Mesendoderm (in vitro differentiated cells): Measurements from ENCODE around the gene BNIPL.

Experiments
- DNase-seq: peaks from one replicate; pipeline ENCODE4 v3.0.0; 2013
- H2AK5ac ChIP-seq: 2 replicates; pipeline ENCODE4 v1.6.1; 2013; ENCODE audit warnings: low read length, inconsistent platforms
- H2BK120ac ChIP-seq: 2 replicates; pipeline ENCODE4 v1.6.1; 2013; ENCODE audit warnings: low read depth, mild to moderate bottlenecking, low read length, moderate library complexity, mixed read lengths
- H2BK15ac ChIP-seq: replicated peaks from 2 replicates; pipeline ENCODE4 v1.6.1; 2013; ENCODE audit warnings: low read depth, mild to moderate bottlenecking, moderate library complexity
- H2BK5ac ChIP-seq: 2 replicates; pipeline ENCODE4 v1.6.1; 2013; ENCODE audit warnings: low read length, inconsistent platforms
- H3K18ac ChIP-seq: 2 replicates; pipeline ENCODE4 v1.6.1; 2013; ENCODE audit warnings: mild to moderate bottlenecking, low read length, mixed read lengths
- H3K23ac ChIP-seq: one replicate; pipeline ENCODE4 v1.6.1; 2013; ENCODE audit warnings: low read length
- H3K27ac ChIP-seq: 2 replicates; pipeline ENCODE4 v1.5.1; 2013; ENCODE audit warnings: low read depth, mild to moderate bottlenecking, inconsistent platforms, low read length, moderate library complexity
- H3K27me3 ChIP-seq: 2 replicates; pipeline ENCODE4 v1.6.1; 2013; ENCODE audit warnings: low read length, control low read depth, mild to moderate bottlenecking, inconsistent platforms; ENCODE audit not compliant: insufficient read depth, poor library complexity
- H3K36me3 ChIP-seq: 2 replicates; pipeline ENCODE4 v1.6.1; 2013; ENCODE audit warnings: low read length, inconsistent platforms; ENCODE audit not compliant: control insufficient read depth, insufficient read depth
- H3K4ac ChIP-seq: one replicate; pipeline ENCODE4 v1.6.1; 2013; ENCODE audit warnings: low read depth, mild to moderate bottlenecking, low read length, moderate library complexity
- H3K4me1 ChIP-seq: 2 replicates; pipeline ENCODE4 v1.6.1; 2013; ENCODE audit warnings: low read depth, low read length, inconsistent platforms; ENCODE audit not compliant: control insufficient read depth
- H3K4me2 ChIP-seq: 2 replicates; pipeline ENCODE4 v1.6.1; 2013; ENCODE audit warnings: low read length
- H3K4me3 ChIP-seq: 2 replicates; pipeline ENCODE4 v1.5.1; 2013; ENCODE audit warnings: mild to moderate bottlenecking, low read length
- H3K56ac ChIP-seq: one replicate; pipeline ENCODE4 v1.6.1; 2013; ENCODE audit warnings: low read length
- H3K79me1 ChIP-seq: 2 replicates; pipeline ENCODE4 v1.6.1; 2013; ENCODE audit warnings: low read length, inconsistent platforms
- H3K79me2 ChIP-seq: 2 replicates; pipeline ENCODE4 v1.6.1; 2013; ENCODE audit warnings: mild to moderate bottlenecking, low read length; ENCODE audit not compliant: control insufficient read depth, insufficient read depth
- H3K9ac ChIP-seq: 2 replicates; pipeline ENCODE4 v1.6.1; 2013; ENCODE audit warnings: low read length, inconsistent platforms
- H4K5ac ChIP-seq: one replicate; pipeline ENCODE4 v1.6.1; 2013; ENCODE audit warnings: low read length
- H4K8ac ChIP-seq: one replicate; pipeline ENCODE4 v1.6.1; 2013; ENCODE audit warnings: low read depth, mild to moderate bottlenecking, control low read depth, low read length, moderate library complexity
- WGBS: extraction: QIAGEN DNeasy Blood & Tissue Kit; methylation state at CpG from one replicate; pipeline ENCODE4 v1.1.7; 2013; ENCODE audit warnings: low lambda C conversion rate, missing lambda C conversion rate; ENCODE audit not compliant: insufficient coverage; ENCODE audit errors: extremely low coverage; 5-methylcytosine and 5-hydroxymethylcytosine counted together

Gene BNIPL

DNA sequence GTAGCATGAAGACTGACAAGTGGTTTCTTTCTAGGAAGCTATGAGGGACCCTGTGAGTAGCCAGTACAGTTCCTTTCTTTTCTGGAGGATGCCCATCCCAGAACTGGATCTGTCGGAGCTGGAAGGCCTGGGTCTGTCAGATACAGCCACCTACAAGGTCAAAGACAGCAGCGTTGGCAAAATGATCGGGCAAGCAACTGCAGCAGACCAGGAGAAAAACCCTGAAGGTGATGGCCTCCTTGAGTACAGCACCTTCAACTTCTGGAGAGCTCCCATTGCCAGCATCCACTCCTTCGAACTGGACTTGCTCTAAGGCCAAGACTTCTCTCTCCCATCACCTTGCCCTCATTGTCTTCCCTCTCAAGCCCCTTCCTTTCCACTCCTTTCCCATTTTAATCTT is 30.8 kb downstream of the BNIPL start:
- H3K4me2 ChIP-seq: no peak overlapping the region
- no peak overlapping the region for H3K27ac ChIP-seq
- no peak overlapping the region for H2BK15ac ChIP-seq
- H3K9ac ChIP-seq: no peak overlapping the region
- peaks cover 8% of the 10 kb centered on the region for H3K79me1 ChIP-seq
- no peak overlapping the region for H3K4me3 ChIP-seq
- H3K23ac ChIP-seq: no peak overlapping the region
- H3K27me3 ChIP-seq: no peaks in the 10 kb centered on the region
- no peak for DNase-seq
- no peak overlapping the region for H3K4ac ChIP-seq
- no peak overlapping the region for H2AK5ac ChIP-seq
- H3K36me3 ChIP-seq: peaks cover 5% of the 10 kb centered on the region
- H4K5ac ChIP-seq: no peak overlapping the region
- no peak overlapping the region for H2BK5ac ChIP-seq
- no peak overlapping the region for H3K56ac ChIP-seq
- no peak overlapping the region for H3K18ac ChIP-seq
- WGBS: no CpG with 5 or more reads among the region's 4 CpGs
- H2BK120ac ChIP-seq: no peak overlapping the region
- H4K8ac ChIP-seq: no peak overlapping the region
- peaks cover 37% of the 10 kb centered on the region for H3K79me2 ChIP-seq
- H3K4me1 ChIP-seq: peaks cover 3% of the 10 kb centered on the region

DNA sequence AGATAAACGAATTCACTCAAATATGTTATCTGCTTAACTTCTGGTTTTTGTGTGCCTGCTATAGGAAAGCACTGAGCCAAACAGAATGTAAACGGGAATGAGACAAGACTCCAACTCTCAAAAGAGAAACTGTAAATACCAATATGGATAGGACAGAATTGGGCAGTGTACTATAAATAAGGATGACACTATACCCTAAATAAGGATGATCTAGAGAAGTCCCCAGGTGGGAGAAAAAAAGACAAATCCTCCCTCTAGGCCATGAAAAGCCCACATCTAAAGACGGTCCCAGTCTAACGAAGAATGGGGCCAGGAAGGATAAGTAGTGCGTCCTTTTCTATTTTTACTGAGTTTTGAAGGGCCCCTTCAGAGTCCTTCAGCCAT is 32.7 kb downstream of the BNIPL start:
- H3K9ac ChIP-seq: no peak overlapping the region
- H3K56ac ChIP-seq: no peak overlapping the region
- no peak overlapping the region for H2BK5ac ChIP-seq
- no peak overlapping the region for H3K27ac ChIP-seq
- H3K4me1 ChIP-seq: peaks cover 3% of the 10 kb centered on the region
- DNase-seq: no peak
- no peak overlapping the region for H2BK15ac ChIP-seq
- no peak overlapping the region for H3K4me2 ChIP-seq
- no peak overlapping the region for H3K4me3 ChIP-seq
- peaks cover 8% of the 10 kb centered on the region for H3K79me1 ChIP-seq
- no peak overlapping the region for H4K8ac ChIP-seq
- no peak overlapping the region for H3K4ac ChIP-seq
- no CpG with 5 or more reads among the region's 5 CpGs for WGBS
- no peak overlapping the region for H3K18ac ChIP-seq
- H2AK5ac ChIP-seq: no peak overlapping the region
- H4K5ac ChIP-seq: no peak overlapping the region
- H2BK120ac ChIP-seq: no peak overlapping the region
- H3K23ac ChIP-seq: no peak overlapping the region
- no peaks in the 10 kb centered on the region for H3K27me3 ChIP-seq
- H3K36me3 ChIP-seq: peaks cover 5% of the 10 kb centered on the region
- peaks cover 24% of the 10 kb centered on the region for H3K79me2 ChIP-seq

DNA sequence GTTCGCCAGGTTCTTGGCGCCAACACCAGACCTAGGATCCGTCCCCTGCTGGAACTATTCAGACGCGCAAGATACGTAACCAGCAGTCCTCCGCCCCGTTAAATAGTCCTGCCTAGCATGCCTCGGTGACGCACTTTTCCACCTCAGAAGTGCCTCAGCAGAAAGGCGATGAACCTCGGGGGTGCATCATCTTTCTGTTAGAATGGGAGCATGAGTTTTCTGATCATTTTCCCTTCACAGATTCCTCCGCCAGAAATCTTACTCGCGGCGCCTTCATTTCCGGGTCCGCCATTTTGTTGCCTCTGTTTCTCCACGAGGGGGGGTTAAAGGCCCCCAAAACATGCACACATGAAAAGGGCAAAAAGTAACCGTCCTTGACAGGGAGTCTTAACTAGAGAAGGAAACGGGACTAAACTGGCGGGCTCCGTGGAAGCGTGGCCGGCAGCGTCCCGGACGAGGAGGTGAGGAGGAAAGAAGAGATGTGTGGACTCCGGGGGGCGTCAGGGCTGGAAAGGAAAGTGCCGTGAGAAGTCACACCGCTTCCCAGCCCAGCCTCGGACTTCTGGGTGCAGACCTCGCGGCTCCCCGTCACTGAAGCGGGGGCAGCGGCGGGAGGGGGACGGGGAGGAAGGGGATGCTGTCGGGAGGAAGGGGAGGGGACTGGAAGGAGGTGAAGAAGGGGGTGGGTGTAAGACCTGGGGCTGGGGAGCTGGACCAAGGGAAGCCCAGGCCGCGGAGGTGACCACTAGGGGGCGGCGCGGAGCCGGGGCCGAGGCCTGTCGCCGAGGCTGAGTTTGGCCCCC is 34.3 kb downstream of the BNIPL start, which contains the start of gene GABPB2:
GABPB2 (plus strand) TSS at position 288 of the 803 bp plus-strand sequence. CDS start 17,429 bp downstream, outside the sequence.
- Histone ChIP-seq H3K4ac (peak within 1 kb of the TSS; percentile 100), H3K27ac (peak within 1 kb of the TSS; percentile 73), H4K5ac (no peak within 1 kb of the TSS), H3K36me3 (peaks cover 5% of the 10 kb centered on the region), H2AK5ac (no peak within 1 kb of the TSS), H3K4me2 (peak within 1 kb of the TSS; percentile 44), H2BK120ac (peak within 1 kb of the TSS; percentile 55), H2BK5ac (peak within 1 kb of the TSS; percentile 44), H3K79me2 (peaks cover 12% of the 10 kb centered on the region), H2BK15ac (no peak within 1 kb of the TSS), H3K79me1 (peaks cover 4% of the 10 kb centered on the region), H3K56ac (peak within 1 kb of the TSS; percentile 79), H3K23ac (no peak within 1 kb of the TSS), H3K9ac (peak within 1 kb of the TSS; percentile 72), H3K4me1 (no peaks in the 10 kb centered on the region), H3K27me3 (no peaks in the 10 kb centered on the region), H3K18ac (peak within 1 kb of the TSS; percentile 96), H3K4me3 (peak within 1 kb of the TSS; percentile 29), H4K8ac (peak within 1 kb of the TSS; percentile 77)
- WGBS: no CpG with 5 or more reads among the region's 50 CpGs
- DNase-seq: peak; percentile 98

DNA sequence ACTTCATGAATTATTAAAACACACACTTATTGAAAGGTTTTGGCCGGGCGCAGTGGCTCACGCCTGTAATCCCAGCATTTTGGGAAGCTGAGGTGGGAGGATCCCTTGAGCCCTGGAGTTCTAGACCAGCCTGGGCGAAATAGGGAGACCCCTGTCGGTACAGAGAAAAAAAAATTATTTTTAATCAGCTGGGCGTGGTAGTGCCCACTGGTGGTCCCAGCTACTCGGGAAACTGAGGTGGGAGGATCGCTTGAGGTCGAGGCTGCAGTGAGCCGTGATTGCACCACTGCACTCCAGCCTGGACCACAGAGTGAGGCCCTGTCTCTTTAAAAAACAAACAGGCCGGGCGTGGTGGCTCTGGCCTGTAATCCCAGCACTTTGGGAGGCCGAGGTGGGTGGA is 35.8 kb downstream of the BNIPL start:
- H3K27me3 ChIP-seq: no peaks in the 10 kb centered on the region
- H3K4me2 ChIP-seq: no peak overlapping the region
- H3K36me3 ChIP-seq: peaks cover 1% of the 10 kb centered on the region
- H2BK120ac ChIP-seq: no peak overlapping the region
- H3K23ac ChIP-seq: no peak overlapping the region
- H3K79me1 ChIP-seq: peaks cover 1% of the 10 kb centered on the region
- no CpG with 5 or more reads among the region's 13 CpGs for WGBS
- no peak for DNase-seq
- peak overlapping the region; percentile 6 for H3K4ac ChIP-seq
- no peak overlapping the region for H2BK15ac ChIP-seq
- no peak overlapping the region for H4K8ac ChIP-seq
- H2BK5ac ChIP-seq: no peak overlapping the region
- H3K4me1 ChIP-seq: no peaks in the 10 kb centered on the region
- no peak overlapping the region for H3K56ac ChIP-seq
- no peak overlapping the region for H3K18ac ChIP-seq
- no peak overlapping the region for H2AK5ac ChIP-seq
- H3K4me3 ChIP-seq: no peak overlapping the region
- no peak overlapping the region for H3K27ac ChIP-seq
- peaks cover 2% of the 10 kb centered on the region for H3K79me2 ChIP-seq
- no peak overlapping the region for H4K5ac ChIP-seq
- no peak overlapping the region for H3K9ac ChIP-seq

DNA sequence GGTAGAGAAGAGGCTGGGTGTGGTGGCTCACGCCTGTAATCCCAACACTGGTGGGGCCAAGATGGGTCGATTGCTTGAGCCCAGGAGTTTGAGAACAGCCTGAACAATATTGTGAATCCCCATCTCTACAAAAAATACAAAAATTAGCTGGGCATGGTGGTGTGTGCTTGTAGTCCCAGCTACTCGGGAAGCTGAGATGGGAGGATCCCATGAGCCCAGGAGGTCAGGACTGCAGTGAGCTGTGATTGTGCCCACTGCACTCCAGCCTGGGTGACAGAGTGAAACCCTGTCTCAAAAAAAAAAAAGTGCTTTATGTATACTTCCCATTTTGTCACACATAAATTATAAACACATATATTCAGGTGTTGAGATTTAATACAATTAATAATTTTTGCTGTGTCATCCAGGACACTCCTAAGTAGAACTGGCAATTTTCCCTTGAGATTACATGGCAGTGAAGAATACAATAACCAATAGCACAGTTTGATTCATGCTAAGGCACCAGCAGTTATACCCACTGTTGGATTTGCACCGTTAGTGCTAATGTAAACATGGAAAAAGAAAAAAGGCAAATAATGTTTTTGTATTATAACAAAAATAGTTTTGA is 49.7 kb downstream of the BNIPL start:
- H3K9ac ChIP-seq: no peak overlapping the region
- H3K4ac ChIP-seq: no peak overlapping the region
- no peak overlapping the region for H3K23ac ChIP-seq
- no peak overlapping the region for H3K4me3 ChIP-seq
- H4K5ac ChIP-seq: no peak overlapping the region
- no peak overlapping the region for H4K8ac ChIP-seq
- H3K79me1 ChIP-seq: no peaks in the 10 kb centered on the region
- DNase-seq: no peak
- H2BK120ac ChIP-seq: no peak overlapping the region
- no peaks in the 10 kb centered on the region for H3K36me3 ChIP-seq
- no peaks in the 10 kb centered on the region for H3K27me3 ChIP-seq
- no peak overlapping the region for H3K4me2 ChIP-seq
- no peaks in the 10 kb centered on the region for H3K4me1 ChIP-seq
- H3K27ac ChIP-seq: no peak overlapping the region
- H2AK5ac ChIP-seq: no peak overlapping the region
- H3K79me2 ChIP-seq: no peaks in the 10 kb centered on the region
- H2BK5ac ChIP-seq: no peak overlapping the region
- H3K56ac ChIP-seq: no peak overlapping the region
- no CpG with 5 or more reads among the region's 4 CpGs for WGBS
- H2BK15ac ChIP-seq: no peak overlapping the region
- no peak overlapping the region for H3K18ac ChIP-seq
